ENCODE results near the gene GARIN3. TPM values are rescaled to one million over a fixed set of nuclear protein-coding genes. Genes with fewer than 3 reads are reported as not detected.

GARIN3 gene
- total RNA-seq, 2 donors from 2014 or later: not detected

DNA sequence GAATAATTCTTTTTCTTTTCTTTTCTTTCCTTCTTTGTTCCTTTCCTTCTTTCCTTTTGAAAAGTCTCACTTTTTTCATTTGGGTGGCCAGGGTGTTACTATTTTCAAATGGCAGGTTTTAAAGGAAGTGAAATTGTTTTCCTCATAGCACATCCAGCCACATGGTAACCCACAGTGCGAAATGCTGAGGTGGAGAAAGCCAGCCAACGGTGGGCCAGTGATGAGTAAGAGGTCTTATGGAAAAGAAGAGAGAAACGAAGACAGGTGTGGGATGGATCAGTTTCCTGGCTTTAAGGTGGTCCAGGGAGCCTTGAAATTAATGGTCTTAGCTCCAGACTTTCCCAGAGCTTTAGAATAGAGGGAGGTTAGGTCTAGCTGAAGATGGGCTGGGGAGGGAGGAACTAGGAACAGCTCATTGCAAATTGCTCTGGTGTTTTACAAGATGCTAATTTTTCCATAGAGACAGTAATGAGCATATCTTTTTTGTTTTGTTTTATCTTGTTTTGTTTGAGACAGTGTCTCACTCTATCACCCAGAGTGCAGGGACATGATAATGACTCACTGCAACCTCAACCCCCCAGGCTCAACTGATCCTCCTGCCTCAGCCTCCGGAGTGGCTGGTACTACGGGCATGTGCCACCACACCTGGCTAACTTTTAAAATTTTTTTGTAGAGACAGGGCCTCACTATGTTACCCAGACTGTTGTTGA, 32.4 kb upstream of the GARIN3 start:
- Histone ChIP-seq H3K36me3 (no peaks in the 10 kb centered on the region), H3K27ac (no peak overlapping the region), H3K9me3 (no peaks in the 10 kb centered on the region), H3K27me3 (no peaks in the 10 kb centered on the region), H3K4me3 (no peak overlapping the region), H3K4me1 (no peaks in the 10 kb centered on the region)
- TF ChIP-seq, protein P1, sequence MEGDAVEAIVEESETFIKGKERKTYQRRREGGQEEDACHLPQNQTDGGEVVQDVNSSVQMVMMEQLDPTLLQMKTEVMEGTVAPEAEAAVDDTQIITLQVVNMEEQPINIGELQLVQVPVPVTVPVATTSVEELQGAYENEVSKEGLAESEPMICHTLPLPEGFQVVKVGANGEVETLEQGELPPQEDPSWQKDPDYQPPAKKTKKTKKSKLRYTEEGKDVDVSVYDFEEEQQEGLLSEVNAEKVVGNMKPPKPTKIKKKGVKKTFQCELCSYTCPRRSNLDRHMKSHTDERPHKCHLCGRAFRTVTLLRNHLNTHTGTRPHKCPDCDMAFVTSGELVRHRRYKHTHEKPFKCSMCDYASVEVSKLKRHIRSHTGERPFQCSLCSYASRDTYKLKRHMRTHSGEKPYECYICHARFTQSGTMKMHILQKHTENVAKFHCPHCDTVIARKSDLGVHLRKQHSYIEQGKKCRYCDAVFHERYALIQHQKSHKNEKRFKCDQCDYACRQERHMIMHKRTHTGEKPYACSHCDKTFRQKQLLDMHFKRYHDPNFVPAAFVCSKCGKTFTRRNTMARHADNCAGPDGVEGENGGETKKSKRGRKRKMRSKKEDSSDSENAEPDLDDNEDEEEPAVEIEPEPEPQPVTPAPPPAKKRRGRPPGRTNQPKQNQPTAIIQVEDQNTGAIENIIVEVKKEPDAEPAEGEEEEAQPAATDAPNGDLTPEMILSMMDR (IDR thresholded peaks at IDR 0.05): no peak
- DNase-seq (ENCODE audit: low spot score): no peak

DNA sequence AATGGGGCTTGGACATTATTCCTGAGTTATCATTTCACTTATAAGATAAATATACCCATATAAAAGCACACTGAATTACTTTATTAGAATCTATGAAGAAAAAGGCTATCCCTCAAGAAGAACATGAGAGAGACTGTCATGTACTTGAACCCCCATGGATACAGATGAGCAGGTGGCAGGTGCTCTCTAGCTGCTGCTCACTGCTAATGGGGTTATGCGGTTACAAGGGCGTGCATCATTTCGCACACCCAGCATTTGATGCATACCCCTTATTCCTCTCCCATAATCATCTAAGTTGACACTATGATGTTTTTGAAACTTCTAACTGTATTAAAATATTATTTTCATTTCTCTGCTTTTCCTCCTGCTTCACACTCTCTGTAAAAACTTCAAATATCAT, 31.0 kb upstream of the GARIN3 start:
- no peaks in the 10 kb centered on the region for H3K4me1 ChIP-seq
- no peaks in the 10 kb centered on the region for H3K9me3 ChIP-seq
- H3K4me3 ChIP-seq: no peak overlapping the region
- H3K27ac ChIP-seq: no peak overlapping the region
- TF ChIP-seq, protein P1 (IDR thresholded peaks at IDR 0.05): no peak
- DNase-seq (ENCODE audit: low spot score): no peak
- H3K36me3 ChIP-seq: no peaks in the 10 kb centered on the region
- no peaks in the 10 kb centered on the region for H3K27me3 ChIP-seq

DNA sequence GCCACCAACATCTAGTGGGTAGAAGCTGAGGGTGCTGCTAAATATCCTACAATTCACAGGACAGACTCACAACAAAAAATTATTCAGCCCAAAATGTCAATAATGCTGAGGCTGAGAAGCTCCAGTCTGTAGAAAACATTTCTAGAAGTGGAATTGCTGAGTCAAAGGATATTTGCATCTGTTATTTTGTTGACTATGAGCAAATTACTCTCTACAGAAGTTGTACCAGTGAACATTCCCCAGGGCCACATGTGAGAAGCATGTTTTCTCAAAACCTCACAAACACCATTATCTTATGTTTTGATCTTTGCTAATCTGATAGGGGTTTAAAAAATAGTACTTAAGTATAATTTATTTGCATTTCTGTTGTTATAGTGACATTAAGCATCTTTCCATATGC, 30.0 kb upstream of the GARIN3 start:
- no peak overlapping the region for H3K27ac ChIP-seq
- no peaks in the 10 kb centered on the region for H3K27me3 ChIP-seq
- no peak overlapping the region for H3K4me3 ChIP-seq
- DNase-seq (ENCODE audit: low spot score): no peak
- no peaks in the 10 kb centered on the region for H3K4me1 ChIP-seq
- no peaks in the 10 kb centered on the region for H3K9me3 ChIP-seq
- TF ChIP-seq, protein P1 (IDR thresholded peaks at IDR 0.05): no peak
- H3K36me3 ChIP-seq: no peaks in the 10 kb centered on the region

GRCh38 chr5:157193699-157194424, 27.8 kb upstream of the GARIN3 start:
- peak; percentile 40 for DNase-seq (ENCODE audit: low spot score)
- H3K4me3 ChIP-seq: no peak overlapping the region
- no peak overlapping the region for H3K27ac ChIP-seq
- no peaks in the 10 kb centered on the region for H3K27me3 ChIP-seq
- H3K9me3 ChIP-seq: no peaks in the 10 kb centered on the region
- TF ChIP-seq, protein P1 (IDR thresholded peaks at IDR 0.05): no peak
- no peaks in the 10 kb centered on the region for H3K36me3 ChIP-seq
- H3K4me1 ChIP-seq: no peaks in the 10 kb centered on the region

GRCh38 chr5:157189223-157189622, 23.2 kb upstream of the GARIN3 start:
- Histone ChIP-seq H3K9me3 (no peaks in the 10 kb centered on the region), H3K4me1 (no peaks in the 10 kb centered on the region), H3K36me3 (no peaks in the 10 kb centered on the region), H3K4me3 (no peak overlapping the region), H3K27me3 (no peaks in the 10 kb centered on the region), H3K27ac (no peak overlapping the region)
- DNase-seq (ENCODE audit: low spot score): peak; percentile 13
- TF ChIP-seq, protein P1 (IDR thresholded peaks at IDR 0.05): no peak

Data from right atrium auricular region (tissue), 2 donors.